ENCODE data around the gene TMEM151A. TPM values are rescaled to one million over a fixed set of nuclear protein-coding genes. Genes with fewer than 3 reads are reported as not detected.

TMEM151A gene
- total RNA-seq, 1 experiment from 2014 or later, result 1.5 TPM

DNA sequence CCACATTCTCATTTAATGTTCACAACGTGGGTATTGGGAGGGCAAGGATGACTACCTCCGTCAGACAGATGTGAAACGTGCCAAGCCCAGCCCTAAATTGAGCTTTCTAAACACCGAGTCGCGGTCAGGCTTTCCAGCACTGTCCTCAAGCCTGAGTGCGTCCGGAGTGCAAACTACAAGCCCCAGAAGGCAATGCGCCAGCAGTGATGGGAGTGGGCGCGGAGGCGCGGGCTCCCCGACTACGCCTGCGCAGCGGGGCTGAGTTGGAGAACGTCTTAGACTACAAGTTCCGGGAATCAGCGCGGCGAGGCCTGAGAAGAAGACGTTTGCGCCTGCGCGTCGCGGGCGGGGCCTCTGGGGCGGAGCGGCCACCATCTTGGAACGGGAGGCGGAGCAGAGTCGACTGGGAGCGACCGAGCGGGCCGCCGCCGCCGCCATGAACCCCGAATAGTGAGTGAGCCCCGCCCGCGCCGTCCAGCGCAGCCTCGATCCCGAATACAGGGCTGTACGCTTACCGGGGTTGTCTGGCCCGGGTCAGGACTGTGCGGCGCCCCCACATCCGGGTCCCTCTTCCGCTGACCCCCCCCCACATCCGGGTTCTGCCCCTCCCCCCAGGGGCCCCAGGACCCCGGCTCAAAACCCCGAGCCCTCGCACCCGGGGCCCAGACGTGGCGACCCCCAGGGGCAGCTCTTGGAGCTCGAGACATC is 23.3 kb upstream of the TMEM151A start, which contains the start of gene RAB1B:
RAB1B (plus strand) TSS at position 396 of the 708 bp plus-strand sequence; CDS start at position 437, 41 bp downstream.
- Histone ChIP-seq H3K9me3 (ENCODE audit: low read depth, low read length, poor library complexity, severe bottlenecking) (no peaks in the 10 kb centered on the region), H3K4me1 (ENCODE audit: insufficient read depth, low read length, poor library complexity, severe bottlenecking) (peaks cover 13% of the 10 kb centered on the region), H3K4me3 (ENCODE audit: low read depth, low read length, poor library complexity, severe bottlenecking) (peak within 1 kb of the TSS; percentile 81), H3K27ac (ENCODE audit: low read depth, low read length, poor library complexity, severe bottlenecking) (peak within 1 kb of the TSS; percentile 96), H3K36me3 (ENCODE audit: insufficient read depth, low read length, poor library complexity, severe bottlenecking) (peaks cover 33% of the 10 kb centered on the region), H3K27me3 (replicated peaks; ENCODE audit: insufficient read depth, low read depth, low read length, poor library complexity) (no peaks in the 10 kb centered on the region)
- DNase-seq (ENCODE audit: low spot score), result peak; percentile 100
- intact Hi-C loops (cut with micrococcal nuclease; ENCODE audit: unreplicated experiment), result no loop called here
- BruUV-seq (replicated peaks), result no TSS peak
- ChIA-PET CTCF (interaction anchor here (0.6 to 1.1 kb wide), 2 partner anchors 14 to 282 kb away, joined by 3 to 5 read pairs; no protein-coding TSS in a partner anchor), POLR2A (ENCODE audit: low non-redundant PET) (interaction anchor here (0.7 kb wide), 1 partner anchor 14 kb away, joined by 3 read pairs; no protein-coding TSS in a partner anchor)
- TF ChIP-seq EZH2 (IDR thresholded peaks at IDR 0.05; ENCODE audit: borderline replicate concordance, low read depth, low read length, poor library complexity, severe bottlenecking), result no peak
- TF ChIP-seq, protein P1, sequence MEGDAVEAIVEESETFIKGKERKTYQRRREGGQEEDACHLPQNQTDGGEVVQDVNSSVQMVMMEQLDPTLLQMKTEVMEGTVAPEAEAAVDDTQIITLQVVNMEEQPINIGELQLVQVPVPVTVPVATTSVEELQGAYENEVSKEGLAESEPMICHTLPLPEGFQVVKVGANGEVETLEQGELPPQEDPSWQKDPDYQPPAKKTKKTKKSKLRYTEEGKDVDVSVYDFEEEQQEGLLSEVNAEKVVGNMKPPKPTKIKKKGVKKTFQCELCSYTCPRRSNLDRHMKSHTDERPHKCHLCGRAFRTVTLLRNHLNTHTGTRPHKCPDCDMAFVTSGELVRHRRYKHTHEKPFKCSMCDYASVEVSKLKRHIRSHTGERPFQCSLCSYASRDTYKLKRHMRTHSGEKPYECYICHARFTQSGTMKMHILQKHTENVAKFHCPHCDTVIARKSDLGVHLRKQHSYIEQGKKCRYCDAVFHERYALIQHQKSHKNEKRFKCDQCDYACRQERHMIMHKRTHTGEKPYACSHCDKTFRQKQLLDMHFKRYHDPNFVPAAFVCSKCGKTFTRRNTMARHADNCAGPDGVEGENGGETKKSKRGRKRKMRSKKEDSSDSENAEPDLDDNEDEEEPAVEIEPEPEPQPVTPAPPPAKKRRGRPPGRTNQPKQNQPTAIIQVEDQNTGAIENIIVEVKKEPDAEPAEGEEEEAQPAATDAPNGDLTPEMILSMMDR (conservative IDR thresholded peaks at IDR 0.05; ENCODE audit: low read depth, low read length), result no peak

DNA sequence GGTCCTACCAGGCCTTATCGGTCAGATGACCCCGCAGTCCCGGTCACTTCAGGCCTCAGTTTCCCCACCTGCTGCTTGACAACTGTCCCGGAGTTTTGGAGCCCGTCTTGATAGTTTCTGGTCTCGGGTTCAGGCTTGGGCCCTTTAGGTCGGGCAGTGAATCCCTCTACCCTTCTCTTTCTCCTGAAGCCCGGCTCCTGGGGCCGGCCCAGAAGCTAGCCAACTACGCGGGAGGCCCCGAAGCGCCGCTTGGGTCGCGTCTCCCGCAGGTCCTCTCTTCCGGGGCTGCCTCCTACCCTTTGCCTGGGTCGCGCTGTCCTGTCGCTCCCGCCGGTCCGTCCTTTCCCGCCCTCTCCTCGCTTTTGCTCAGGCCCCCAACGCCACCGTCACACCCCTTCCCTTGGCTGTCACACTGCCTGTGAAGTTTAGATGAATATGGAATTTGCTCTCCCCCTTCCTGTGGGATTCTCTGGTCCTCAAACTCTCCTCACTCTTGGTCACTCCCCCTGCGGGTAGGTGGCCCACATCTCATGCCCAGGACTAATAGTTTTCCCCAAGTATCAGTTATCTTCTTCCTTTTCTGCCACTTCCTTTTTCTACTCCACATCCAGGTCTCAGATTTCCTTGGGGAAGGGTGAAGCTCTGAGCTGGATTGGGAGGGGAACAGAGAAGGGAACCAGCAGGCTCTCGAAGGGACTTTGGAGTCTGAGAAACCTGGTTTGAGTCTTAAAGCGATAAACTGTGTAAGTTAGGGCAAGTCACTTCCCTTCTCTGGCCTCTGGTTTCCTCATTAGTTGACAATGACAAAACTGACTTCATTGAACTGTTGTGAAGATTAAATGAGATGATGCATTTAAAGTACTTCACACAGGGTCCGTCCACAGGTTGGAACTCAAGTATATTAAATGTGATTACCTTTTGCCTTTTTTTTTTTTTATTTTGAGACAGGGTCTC is 22.5 kb upstream of the TMEM151A start:
- BruUV-seq (replicated peaks), result TSS peak; percentile 65
- Histone ChIP-seq H3K9me3 (ENCODE audit: low read depth, low read length, poor library complexity, severe bottlenecking) (no peaks in the 10 kb centered on the region), H3K4me1 (ENCODE audit: insufficient read depth, low read length, poor library complexity, severe bottlenecking) (peaks cover 13% of the 10 kb centered on the region), H3K27me3 (replicated peaks; ENCODE audit: insufficient read depth, low read depth, low read length, poor library complexity) (no peaks in the 10 kb centered on the region), H3K36me3 (ENCODE audit: insufficient read depth, low read length, poor library complexity, severe bottlenecking) (peaks cover 41% of the 10 kb centered on the region), H3K4me3 (ENCODE audit: low read depth, low read length, poor library complexity, severe bottlenecking) (peak overlapping the region; percentile 81), H3K27ac (ENCODE audit: low read depth, low read length, poor library complexity, severe bottlenecking) (peak overlapping the region; percentile 96)
- ChIA-PET POLR2A (ENCODE audit: low non-redundant PET) (no interaction called here), CTCF (interaction anchor here (0.6 kb wide), 1 partner anchor 283 kb away, joined by 3 read pairs; no protein-coding TSS in a partner anchor)
- intact Hi-C loops (cut with micrococcal nuclease; ENCODE audit: unreplicated experiment), result no loop called here
- TF ChIP-seq, protein P1 (conservative IDR thresholded peaks at IDR 0.05; ENCODE audit: low read depth, low read length), result 0 out of 2 replicates have a peak, but pooled peaks have one; percentile 11
- no peak for TF ChIP-seq EZH2 (IDR thresholded peaks at IDR 0.05; ENCODE audit: borderline replicate concordance, low read depth, low read length, poor library complexity, severe bottlenecking)
- DNase-seq (ENCODE audit: low spot score), result peak; percentile 67

GRCh38 chr11:66271816-66272215 is 19.9 kb upstream of the TMEM151A start:
- DNase-seq (ENCODE audit: low spot score), result no peak
- intact Hi-C loops (cut with micrococcal nuclease; ENCODE audit: unreplicated experiment), result no loop called here
- Histone ChIP-seq H3K9me3 (ENCODE audit: low read depth, low read length, poor library complexity, severe bottlenecking) (no peaks in the 10 kb centered on the region), H3K27ac (ENCODE audit: low read depth, low read length, poor library complexity, severe bottlenecking) (no peak overlapping the region), H3K4me1 (ENCODE audit: insufficient read depth, low read length, poor library complexity, severe bottlenecking) (peaks cover 11% of the 10 kb centered on the region), H3K36me3 (ENCODE audit: insufficient read depth, low read length, poor library complexity, severe bottlenecking) (peaks cover 40% of the 10 kb centered on the region), H3K27me3 (replicated peaks; ENCODE audit: insufficient read depth, low read depth, low read length, poor library complexity) (no peaks in the 10 kb centered on the region), H3K4me3 (ENCODE audit: low read depth, low read length, poor library complexity, severe bottlenecking) (no peak overlapping the region)
- CTCF ChIA-PET, result no interaction called here
- POLR2A ChIA-PET (ENCODE audit: low non-redundant PET), result no interaction called here
- no TSS peak for BruUV-seq (replicated peaks)
- TF ChIP-seq EZH2 (IDR thresholded peaks at IDR 0.05; ENCODE audit: borderline replicate concordance, low read depth, low read length, poor library complexity, severe bottlenecking), result no peak
- TF ChIP-seq, protein P1 (conservative IDR thresholded peaks at IDR 0.05; ENCODE audit: low read depth, low read length), result no peak

Data from A673 (cell line).